ENCODE data around the gene MYO1B.

Gene MYO1B

GRCh38 chr2:191459158-191459557 lies 214.0 kb downstream of the MYO1B start:
- DNase-seq (ENCODE audit: low spot score): no peak

- DNase-seq (ENCODE audit: low spot score): no peak
These were observed 217.2 kb downstream of the MYO1B start for GRCh38 chr2:191462370-191462769.

GRCh38 chr2:191463790-191464189 lies 218.6 kb downstream of the MYO1B start:
- DNase-seq (ENCODE audit: low spot score): no peak

GRCh38 chr2:191465766-191466420 lies 220.7 kb downstream of the MYO1B start:
- no peak for DNase-seq (ENCODE audit: low spot score)

GRCh38 chr2:191467113-191467512 lies 221.9 kb downstream of the MYO1B start:
- no peak for DNase-seq (ENCODE audit: low spot score)

GRCh38 chr2:191470306-191470705 lies 225.1 kb downstream of the MYO1B start:
- no peak for DNase-seq (ENCODE audit: low spot score)

- no peak for DNase-seq (ENCODE audit: low spot score)
These were observed 229.3 kb downstream of the MYO1B start for GRCh38 chr2:191474464-191474863.

All from COLO829 (cell line).